GM18511 (cell line): ENCODE measurements around the gene SLC19A1.

Experiments used
- ATAC-seq: cut with Tn5 transposase; IDR thresholded peaks from one replicate; pipeline ENCODE4 v1.9.1; 2021; ENCODE audit warnings: mild to moderate bottlenecking, moderate library complexity; ENCODE audit not compliant: unreplicated experiment

Gene SLC19A1

GRCh38 chr21:45448283-45448809 lies 93.9 kb downstream of the SLC19A1 start:
- ATAC-seq = no peak
